Stimulated activated CD8-positive, alpha-beta memory T cell treated with anti-CD3 and anti-CD28 coated beads, Interleukin-12 subunit alpha, Interleukin-12 subunit beta, amount 100 ng/mL, for 24 hours (primary cell): Measurements from ENCODE around the gene ATF7IP.

Experiments
- DNase-seq: peaks from one replicate; pipeline ENCODE4 v3.0.0-alpha.2; 2020; ENCODE audit errors: extremely low read depth

Gene ATF7IP

GRCh38 chr12:14417715-14418114, 52.2 kb downstream of the ATF7IP start:
- no peak for DNase-seq

DNA sequence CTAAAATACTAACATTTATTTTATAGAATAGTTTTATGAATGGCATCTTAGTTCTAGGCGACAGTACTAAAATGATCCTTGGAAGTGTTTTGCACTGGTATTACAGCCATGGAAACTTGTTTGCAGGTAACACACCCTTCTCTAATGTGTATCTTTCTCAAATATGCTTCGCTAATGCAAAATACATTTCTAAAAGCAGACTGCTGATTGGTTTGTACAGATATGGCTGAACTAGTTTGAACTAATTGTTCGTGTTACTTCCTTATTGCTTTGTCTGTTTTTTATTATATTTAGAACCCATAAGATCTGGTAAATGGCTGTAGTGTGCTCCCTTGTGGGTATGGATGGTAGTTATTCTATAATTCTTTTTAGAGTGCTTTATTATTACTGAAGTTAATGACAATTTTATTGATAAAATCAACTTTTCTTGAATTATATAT, 53.0 kb downstream of the ATF7IP start:
- no peak for DNase-seq

DNA sequence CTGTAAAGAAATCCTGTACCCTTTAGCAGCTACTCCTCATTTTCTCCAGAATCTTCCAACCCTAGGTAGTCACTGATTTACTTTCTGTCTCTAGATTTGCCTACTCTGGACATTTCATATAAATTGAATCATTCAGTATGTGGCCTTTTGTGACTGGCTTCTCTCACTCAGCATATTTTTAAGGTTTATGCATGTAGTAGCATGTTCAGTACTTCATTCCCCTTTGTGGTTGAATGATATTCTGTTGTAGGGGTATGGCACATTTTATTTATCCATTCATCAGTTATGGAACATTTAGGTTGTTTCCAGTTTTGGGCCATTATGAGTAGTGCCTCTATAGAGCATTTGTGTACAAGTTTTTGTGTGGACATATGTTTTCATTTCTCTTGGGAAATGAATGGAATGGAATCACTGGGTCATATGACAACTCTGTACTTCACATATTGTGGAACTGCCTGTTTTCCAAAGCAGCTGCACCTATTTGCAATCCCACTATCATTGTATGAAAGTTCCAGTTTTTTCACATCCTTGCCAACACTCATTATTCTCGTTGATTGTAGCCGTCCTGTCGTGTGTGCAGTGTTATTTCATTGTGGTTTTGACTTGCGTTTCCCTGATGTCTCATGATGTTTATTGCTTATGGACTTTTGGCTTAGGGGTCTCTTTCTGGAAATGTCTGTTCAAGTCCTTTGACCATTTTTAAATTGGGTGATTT, 57.2 kb downstream of the ATF7IP start:
- no peak for DNase-seq

GRCh38 chr12:14424545-14424944, 59.1 kb downstream of the ATF7IP start:
- DNase-seq, result no peak

DNA sequence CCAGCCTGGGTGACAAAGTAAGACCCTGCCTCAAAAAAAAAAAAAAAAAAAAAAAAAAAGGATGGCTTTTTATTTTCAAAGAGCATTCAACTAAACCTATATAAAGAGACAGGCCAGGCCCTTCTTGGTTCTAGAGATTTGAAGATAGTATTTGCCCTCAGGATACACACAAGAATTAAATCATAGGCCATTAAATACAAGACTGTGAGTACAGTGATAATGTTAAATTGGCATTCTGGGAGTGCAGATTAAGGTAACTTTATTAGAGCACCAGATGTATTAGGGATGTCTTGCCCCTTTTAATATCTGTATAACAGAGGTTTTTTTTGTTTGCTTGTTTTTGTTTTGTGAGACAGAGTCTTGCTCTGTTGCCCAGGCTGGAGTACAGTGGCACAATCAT, 61.3 kb downstream of the ATF7IP start:
- DNase-seq, result no peak

DNA sequence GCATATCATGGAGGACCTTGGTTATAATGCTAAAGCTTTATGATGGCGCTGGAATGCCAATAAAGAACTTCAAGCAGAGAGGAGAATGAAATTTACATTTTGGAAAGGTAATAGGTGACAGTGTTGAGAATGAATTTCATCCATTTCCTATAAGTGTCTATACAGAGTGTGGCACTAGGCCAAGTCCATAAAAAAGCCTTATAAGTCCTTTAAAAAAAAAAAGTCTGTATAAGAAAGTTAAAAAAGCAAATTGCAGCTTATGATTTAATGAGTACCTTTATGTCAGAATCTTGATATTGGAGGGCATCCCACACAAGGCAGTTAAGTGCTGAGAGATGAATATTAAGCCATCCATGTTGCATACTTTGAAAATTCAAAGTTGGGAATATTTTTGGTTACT, 62.4 kb downstream of the ATF7IP start:
- DNase-seq, result no peak

DNA sequence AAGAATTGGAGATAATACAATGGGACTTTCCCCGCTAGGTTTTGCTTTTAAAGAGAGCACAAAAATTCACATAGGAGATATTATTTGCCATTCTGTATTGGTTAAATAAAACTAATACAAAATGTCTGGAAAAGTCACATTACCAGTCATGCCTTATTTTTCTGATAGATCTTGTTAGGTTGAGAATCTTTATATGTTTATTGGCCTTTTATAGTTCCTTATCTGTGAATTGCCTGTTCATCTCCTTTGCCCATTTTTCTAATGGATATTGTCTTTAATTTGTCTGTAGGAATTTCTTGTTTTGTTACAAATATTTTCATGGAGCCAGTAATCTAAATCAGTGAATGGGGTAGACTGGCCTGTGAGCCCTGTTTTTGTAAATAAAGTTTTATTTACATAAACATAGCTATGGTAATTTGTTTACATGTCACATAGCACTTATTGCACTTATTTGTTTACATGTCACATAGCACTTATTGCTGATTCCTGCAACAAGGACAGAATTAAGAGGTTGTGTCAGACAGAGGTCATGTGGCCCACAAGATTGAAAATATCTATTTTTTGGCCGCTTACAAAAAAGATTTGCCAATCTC, 65.0 kb downstream of the ATF7IP start:
- no peak for DNase-seq

GRCh38 chr12:14431975-14432374, 66.5 kb downstream of the ATF7IP start:
- no peak for DNase-seq

DNA sequence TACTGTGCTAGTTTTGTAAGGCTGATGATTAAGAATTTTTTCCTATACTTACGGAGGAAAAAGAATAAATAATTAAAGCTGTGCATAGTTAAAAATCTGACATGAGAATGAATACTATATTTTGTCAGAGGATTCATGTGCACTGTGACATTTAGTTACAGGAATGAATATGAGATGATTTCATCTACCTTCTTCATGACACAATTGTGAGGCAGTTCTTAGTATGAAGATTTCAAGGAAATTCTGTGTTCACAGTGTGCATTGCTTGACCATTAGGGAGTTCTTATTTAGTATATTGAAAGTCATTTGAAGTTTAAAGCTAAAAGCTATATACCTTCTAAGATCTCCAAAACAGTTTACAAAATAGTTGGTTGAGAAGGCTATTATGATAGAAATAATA, 70.1 kb downstream of the ATF7IP start:
- DNase-seq, result no peak

DNA sequence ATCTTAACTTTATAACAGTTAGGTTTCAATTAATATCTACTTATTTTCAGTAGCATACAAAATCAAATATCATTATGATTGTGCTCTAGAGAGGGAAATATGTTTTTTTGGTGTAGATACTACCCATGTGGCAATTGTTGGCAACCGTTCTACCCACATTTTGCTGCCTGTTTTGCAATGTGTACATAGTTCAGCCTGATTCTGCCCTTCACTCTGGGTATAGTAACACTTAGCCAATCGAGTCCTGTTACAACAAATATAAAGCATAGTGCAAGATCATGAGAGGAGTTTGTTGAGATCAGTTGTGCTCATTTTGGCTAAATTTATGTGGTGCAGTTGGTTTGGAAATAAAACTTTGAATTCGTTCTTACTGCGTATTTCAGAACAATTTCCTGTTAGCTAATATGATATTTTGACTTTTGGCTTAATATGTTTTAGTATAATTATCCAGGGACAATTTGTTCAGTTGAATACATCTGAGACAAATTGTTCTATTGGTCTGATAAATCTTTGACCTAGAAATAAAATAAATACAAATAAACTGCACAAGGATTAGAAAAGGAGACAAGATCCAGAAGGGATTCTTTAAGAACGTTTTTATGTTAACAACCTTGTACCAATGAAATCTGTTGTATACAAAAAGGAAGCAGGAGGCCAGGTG, 76.9 kb downstream of the ATF7IP start:
- DNase-seq, result no peak

DNA sequence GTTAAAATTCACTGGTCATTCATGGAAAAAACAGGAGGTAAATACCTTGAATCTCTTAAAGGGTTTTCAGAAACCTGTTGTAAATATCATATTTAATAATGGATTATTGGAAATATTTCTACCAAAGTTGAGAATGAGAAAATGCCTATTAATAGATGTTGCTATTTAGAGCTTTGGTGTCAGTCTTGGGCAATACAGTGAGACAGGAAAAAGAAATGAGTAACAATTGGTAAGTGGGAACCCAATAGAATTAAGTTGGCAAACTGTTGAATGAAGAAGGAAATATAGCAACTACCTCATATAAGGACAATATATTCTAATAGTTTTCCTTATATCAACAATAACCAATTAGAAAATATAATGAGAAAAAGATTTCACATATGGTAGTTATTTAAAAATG, 78.0 kb downstream of the ATF7IP start:
- no peak for DNase-seq

- no peak for DNase-seq
Observed at GRCh38 chr12:14450479-14450878, 85.0 kb downstream of the ATF7IP start.

GRCh38 chr12:14452336-14452735, 86.9 kb downstream of the ATF7IP start:
- DNase-seq, result no peak

DNA sequence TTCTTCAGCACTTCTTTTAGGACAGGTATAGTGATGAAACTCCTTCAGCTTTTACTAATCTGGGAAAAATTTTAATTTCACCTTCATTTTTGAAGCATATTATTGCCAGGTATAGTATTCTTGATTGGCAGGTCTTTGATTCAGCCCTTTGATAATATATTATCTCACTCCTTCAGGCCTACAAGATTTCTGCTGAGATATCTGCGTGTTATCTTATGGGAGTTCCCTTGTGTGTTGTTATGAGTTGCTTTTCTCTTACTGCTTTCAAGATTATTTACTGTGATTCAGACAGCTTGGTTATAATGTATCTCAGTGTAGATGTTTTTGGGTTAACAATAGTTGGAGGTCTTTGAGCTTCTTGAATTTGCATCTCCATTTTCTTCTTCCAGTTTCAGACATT, 87.4 kb downstream of the ATF7IP start:
- DNase-seq, result no peak

- DNase-seq, result no peak
Observed at GRCh38 chr12:14454098-14454907, 88.8 kb downstream of the ATF7IP start.

GRCh38 chr12:14460212-14460841, 94.8 kb downstream of the ATF7IP start:
- DNase-seq, result no peak

DNA sequence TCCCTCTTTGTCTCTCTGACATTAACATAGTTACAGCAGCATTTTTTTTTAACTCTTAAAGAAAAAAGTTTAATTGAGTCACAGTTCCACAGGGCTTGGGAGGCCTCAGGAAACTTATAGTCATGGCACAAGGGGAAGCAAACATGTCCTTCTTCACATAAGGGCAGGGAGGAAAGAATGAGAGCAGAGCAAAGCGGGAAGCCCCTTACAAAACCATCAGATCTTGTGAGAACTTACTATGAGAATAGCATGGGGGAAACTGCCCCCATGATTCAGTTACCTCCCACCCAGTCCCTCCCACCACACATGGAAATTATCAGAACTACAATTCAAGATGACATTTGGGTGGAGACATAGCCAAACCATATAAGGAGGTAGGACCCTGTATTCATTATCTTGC, 106.0 kb downstream of the ATF7IP start:
- DNase-seq, result no peak

DNA sequence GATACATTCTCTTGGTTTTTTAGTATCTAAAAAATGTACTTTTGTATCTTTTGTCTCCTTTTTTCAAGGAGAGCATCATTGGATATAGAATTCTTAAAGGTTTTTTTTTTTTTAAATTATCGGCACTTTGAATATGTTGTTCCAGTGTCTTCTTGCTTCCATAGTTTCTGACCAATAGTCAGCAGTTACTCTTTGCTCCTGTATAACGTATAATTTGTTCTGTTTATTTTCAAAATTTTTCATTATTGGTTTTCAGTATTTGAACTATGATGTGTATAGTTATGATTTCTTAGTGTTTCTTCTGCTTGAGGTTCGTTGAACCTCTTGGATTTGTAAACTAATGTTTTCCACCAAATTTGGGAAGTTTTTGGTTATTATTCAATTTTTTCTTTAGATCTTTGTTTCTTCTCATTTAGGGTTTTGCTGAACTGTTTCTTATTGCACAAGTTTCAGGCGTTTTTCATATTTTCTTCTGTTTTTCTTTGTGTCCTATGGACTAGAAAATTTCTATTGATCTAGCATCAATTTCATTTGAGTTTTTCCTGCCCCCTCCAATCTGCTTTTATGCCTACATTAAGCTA, 108.3 kb downstream of the ATF7IP start:
- no peak for DNase-seq

- DNase-seq, result no peak
Observed at GRCh38 chr12:14479004-14479403, 113.5 kb downstream of the ATF7IP start.

- no peak for DNase-seq
Observed at GRCh38 chr12:14481201-14481600, 115.7 kb downstream of the ATF7IP start.

GRCh38 chr12:14482361-14482760, 116.9 kb downstream of the ATF7IP start:
- no peak for DNase-seq

GRCh38 chr12:14482886-14483285, 117.4 kb downstream of the ATF7IP start:
- DNase-seq, result no peak
